Thyroid gland (tissue), 4 donors: Measurements from ENCODE around the gene GRIP2. TPM values are rescaled to one million over a fixed set of nuclear protein-coding genes. Genes with fewer than 3 reads are reported as not detected.

ENCODE experiments used
- DNase-seq, 2 donors: peaks; one replicate each; pipeline ENCODE4 v3.0.0-alpha.2; 2019
- H3K27ac ChIP-seq, 3 donors: fragments of 200-600 bp; sonication (generic); 1 replicate in 2 of 3; 2 replicates in 1 of 3; pipeline ENCODE4 v1.5.1; 2016 to 2019; ENCODE audit warnings: mild to moderate bottlenecking in 1 of 3, moderate library complexity in 1 of 3
- H3K27me3 ChIP-seq: fragments of 200-600 bp; sonication (generic); one replicate; pipeline ENCODE4 v1.5.1; 2019
- H3K36me3 ChIP-seq, 2 donors: fragments of 200-600 bp; sonication (generic); one replicate each; pipeline ENCODE4 v1.5.1; 2016 to 2019
- H3K4me1 ChIP-seq, 2 donors: fragments of 200-600 bp; sonication (generic); one replicate each; pipeline ENCODE4 v1.5.1; 2017 to 2019
- H3K4me3 ChIP-seq, 3 donors: fragments of 200-600 bp; sonication (generic); replicated peaks in 1 of 3; 1 replicate in 2 of 3; 2 replicates in 1 of 3; pipeline ENCODE4 v1.5.1; 2016; ENCODE audit warnings: mild to moderate bottlenecking in 1 of 3
- H3K9me3 ChIP-seq: fragments of 200-600 bp; sonication (generic); one replicate; pipeline ENCODE4 v1.5.1; 2017
- POLR2A ChIP-seq, 2 donors: fragments of 450-650 bp; IDR thresholded peaks; one replicate each; pipeline ENCODE4 v1.6.1; 2017; ENCODE audit warnings: antibody characterized with exemption in 2 of 2, mild to moderate bottlenecking in 2 of 2, moderate library complexity in 1 of 2
- WGBS, 2 donors: methylation state at CpG; one replicate each; pipeline ENCODE4 v1.1.5; 2017; 5-methylcytosine and 5-hydroxymethylcytosine counted together
- intact Hi-C: fragments of 100-400 bp; cut with DNase I; formaldehyde crosslinking; loops from one replicate; pipeline ENCODE4 v1.15.1; 2023
- total RNA-seq, 4 donors: library from RNA; depleted of rRNA; stranded (reverse); fragments of >200 nt; gene quantifications; one replicate each; pipeline ENCODE4 v1.2.3, GENCODE V29; 2016
- TF ChIP-seq, protein P1 (sequence below), 6 experiments: fragments of 200-600 bp in 3 of 6; fragments of 450-650 bp in 3 of 6; sonication (generic) in 3 of 6; IDR thresholded peaks; one replicate each; pipeline ENCODE4 v1.5.1; 2016 to 2019; ENCODE audit warnings: antibody characterized with exemption in 6 of 6, mild to moderate bottlenecking in 2 of 6, inconsistent platforms in 1 of 6, moderate library complexity in 1 of 6

Gene GRIP2
- total RNA-seq, 4 donors from 2014 or later, result 0.22 to 0.44 (median 0.39) TPM

DNA sequence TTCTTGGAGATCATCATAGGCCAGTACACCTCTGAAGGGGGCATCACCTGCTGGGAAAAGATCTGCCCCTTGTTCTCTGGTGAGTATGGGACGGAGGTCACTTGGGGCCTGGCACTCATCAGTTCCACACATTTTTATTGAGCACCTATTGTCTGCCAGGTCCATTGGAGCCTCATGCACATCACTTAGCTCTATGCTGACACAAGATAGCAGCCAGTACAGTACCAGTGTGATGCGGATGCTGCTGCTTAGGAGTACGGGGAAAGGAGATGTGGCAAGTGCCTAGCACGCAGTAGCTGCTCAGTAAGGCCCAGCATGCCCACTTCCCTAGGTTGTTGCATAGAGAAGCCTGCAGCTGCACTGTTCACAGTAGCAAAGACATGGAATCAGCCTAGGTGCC, 94.4 kb downstream of the GRIP2 start:
- WGBS, 2 donors, result 95 to 96% methylated on average over 4 of the region's 4 CpGs
- Histone ChIP-seq H3K36me3 (peaks cover 26 to 30% of the 10 kb centered on the region in 2 donors), H3K27me3 (no peaks in the 10 kb centered on the region), H3K4me3 (no peak overlapping the region), H3K9me3 (no peaks in the 10 kb centered on the region), H3K4me1 (peaks cover under 1 to 22% of the 10 kb centered on the region in 2 donors), H3K27ac (no peak overlapping the region)
- no peak for TF ChIP-seq POLR2A (IDR thresholded peaks at IDR 0.05)
- TF ChIP-seq, protein P1, sequence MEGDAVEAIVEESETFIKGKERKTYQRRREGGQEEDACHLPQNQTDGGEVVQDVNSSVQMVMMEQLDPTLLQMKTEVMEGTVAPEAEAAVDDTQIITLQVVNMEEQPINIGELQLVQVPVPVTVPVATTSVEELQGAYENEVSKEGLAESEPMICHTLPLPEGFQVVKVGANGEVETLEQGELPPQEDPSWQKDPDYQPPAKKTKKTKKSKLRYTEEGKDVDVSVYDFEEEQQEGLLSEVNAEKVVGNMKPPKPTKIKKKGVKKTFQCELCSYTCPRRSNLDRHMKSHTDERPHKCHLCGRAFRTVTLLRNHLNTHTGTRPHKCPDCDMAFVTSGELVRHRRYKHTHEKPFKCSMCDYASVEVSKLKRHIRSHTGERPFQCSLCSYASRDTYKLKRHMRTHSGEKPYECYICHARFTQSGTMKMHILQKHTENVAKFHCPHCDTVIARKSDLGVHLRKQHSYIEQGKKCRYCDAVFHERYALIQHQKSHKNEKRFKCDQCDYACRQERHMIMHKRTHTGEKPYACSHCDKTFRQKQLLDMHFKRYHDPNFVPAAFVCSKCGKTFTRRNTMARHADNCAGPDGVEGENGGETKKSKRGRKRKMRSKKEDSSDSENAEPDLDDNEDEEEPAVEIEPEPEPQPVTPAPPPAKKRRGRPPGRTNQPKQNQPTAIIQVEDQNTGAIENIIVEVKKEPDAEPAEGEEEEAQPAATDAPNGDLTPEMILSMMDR (IDR thresholded peaks at IDR 0.05), result no peak
- intact Hi-C loops, result no loop called here
- DNase-seq, result no peak

DNA sequence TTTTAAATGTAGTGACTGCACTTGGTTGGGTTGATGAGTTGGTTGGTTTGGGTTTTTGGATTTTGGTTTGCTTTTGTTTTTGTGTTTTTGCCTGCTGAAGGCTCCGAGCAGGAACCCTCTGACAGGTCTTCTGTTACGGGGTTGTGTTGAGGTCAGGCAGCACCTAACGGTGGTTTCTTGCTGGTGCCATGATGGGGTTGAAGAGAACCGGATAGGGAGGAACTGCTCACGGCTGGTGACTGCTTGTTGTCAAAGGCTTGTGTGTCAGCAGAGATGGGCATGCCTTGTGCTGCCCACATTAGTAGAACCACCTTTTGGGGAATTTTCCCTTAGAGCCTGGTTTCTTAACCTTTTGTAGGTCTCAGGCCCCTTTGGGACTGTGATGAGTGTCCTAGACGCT, 95.8 kb downstream of the GRIP2 start:
- no peak for DNase-seq
- WGBS, 2 donors, result 95 to 97% methylated on average over 6 of the region's 6 CpGs
- peaks cover 26 to 30% of the 10 kb centered on the region in 2 donors for H3K36me3 ChIP-seq

DNA sequence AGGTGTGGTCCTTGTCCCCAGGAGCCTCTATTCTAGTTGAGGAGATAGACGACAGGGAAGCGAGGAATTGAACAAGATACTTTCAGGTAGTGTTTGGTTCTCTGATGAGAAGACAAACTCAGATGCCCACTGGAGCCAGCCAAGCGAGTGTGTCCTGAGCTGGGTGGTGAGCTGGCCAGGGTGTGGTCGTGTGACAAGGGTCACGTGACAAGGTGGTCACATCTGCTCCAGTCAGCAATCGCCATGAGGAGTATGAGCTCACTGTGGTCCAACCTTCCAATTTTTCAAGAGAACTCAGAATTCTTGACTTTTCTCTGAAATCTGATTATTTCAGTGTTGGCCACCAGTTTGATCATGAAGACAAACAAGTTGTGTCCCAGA, 98.2 kb downstream of the GRIP2 start:
- H3K4me1 ChIP-seq, result peaks cover 23 to 38% of the 10 kb centered on the region in 2 donors
- H3K27me3 ChIP-seq, result no peaks in the 10 kb centered on the region
- H3K27ac ChIP-seq, result no peak overlapping the region
- no peak overlapping the region for H3K4me3 ChIP-seq
- no peaks in the 10 kb centered on the region for H3K9me3 ChIP-seq
- TF ChIP-seq, protein P1 (IDR thresholded peaks at IDR 0.05), result no peak
- no peak for TF ChIP-seq POLR2A (IDR thresholded peaks at IDR 0.05)
- intact Hi-C loops, result no loop called here
- DNase-seq, result no peak
- H3K36me3 ChIP-seq, result peaks cover 14 to 19% of the 10 kb centered on the region in 2 donors
- 97 to 98% methylated on average over 6 of the region's 6 CpGs for WGBS, 2 donors

More for the DNA sequence above, 95.8 kb downstream of the GRIP2 start:
- intact Hi-C loops, result no loop called here
- H3K27ac ChIP-seq, result no peak overlapping the region
- H3K4me1 ChIP-seq, result peaks cover 15 to 34% of the 10 kb centered on the region in 2 donors
- no peaks in the 10 kb centered on the region for H3K27me3 ChIP-seq
- no peak overlapping the region for H3K4me3 ChIP-seq
- TF ChIP-seq, protein P1 (IDR thresholded peaks at IDR 0.05), result no peak
- H3K9me3 ChIP-seq, result no peaks in the 10 kb centered on the region

DNA sequence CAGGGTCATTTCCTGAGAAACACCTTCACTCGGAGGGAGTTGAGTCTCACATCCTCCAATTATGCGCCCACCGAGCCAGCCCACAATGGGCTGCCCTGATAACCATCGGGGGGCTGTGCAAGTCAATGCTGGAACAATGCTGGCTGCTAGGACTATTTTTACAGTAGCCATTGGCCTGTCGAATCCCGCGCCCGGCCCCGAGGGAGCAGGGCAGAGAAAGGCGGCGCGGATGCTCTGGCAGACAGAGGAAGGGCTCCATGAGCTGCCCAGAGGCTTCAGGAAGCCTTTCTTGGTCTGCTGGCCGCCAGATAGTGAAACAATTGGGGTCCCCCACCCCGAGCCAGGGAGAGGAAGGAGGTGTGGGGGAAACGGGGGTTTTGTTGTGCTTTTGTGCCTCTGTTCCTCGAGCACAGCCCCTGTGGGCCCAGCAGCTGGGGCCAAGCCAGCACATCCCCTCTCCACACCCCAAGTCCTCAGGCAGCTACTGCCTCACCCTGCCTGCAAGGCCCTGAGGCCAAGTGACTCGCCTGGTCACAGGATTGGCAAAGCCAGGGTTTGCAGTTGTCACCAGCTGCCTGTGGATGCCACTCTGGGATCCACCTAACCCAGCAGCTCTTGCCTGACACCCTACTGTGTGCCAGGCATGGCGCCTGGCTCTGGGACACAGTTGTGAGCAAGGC, 98.8 kb downstream of the GRIP2 start:
- WGBS, 2 donors, result 75 to 81% methylated on average over 14 of the region's 18 CpGs
- Histone ChIP-seq H3K9me3 (no peaks in the 10 kb centered on the region), H3K4me1 (peaks cover 23 to 42% of the 10 kb centered on the region in 2 donors), H3K4me3 (no peak overlapping the region), H3K27me3 (no peaks in the 10 kb centered on the region), H3K36me3 (peaks cover 10 to 16% of the 10 kb centered on the region in 2 donors), H3K27ac (no peak overlapping the region)
- intact Hi-C loops, result no loop called here
- DNase-seq, result no peak
- TF ChIP-seq, protein P1 (IDR thresholded peaks at IDR 0.05), result no peak
- TF ChIP-seq POLR2A (IDR thresholded peaks at IDR 0.05), result no peak

DNA sequence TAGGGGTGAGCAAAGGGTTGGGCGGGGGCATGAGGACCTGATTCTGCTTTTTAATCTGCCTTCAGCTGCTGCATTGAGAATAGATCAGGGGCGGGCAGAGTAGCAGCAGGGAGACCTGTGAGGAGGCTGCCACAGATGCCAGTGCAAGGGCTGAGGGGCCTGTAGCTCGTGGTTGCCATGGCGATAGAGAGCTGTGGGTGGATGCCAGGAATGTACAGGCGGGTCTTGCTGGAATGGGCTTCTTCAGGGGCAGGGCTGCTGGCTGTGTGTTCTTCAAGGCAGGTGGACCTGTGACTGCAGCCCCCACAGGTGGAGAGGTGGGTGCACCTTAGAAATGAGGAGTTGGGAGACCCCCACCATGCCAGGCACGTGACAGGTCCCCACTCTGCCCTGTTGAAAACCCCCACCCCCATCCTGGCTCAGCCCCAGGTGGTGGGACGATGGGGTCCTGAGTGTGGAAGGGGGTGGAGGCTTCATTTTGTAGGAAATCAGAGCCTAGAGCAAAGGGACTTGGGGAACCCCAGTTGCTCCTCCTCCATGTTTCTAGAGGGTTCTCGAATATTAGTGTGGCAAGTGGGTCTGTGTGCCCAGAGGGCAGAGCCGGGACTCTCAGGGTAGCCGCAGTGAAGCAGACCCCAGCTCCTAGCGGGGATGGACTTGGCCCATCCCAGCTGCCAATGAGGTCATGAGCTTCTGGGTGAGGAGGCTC, 99.5 kb downstream of the GRIP2 start:
- Histone ChIP-seq H3K27me3 (no peaks in the 10 kb centered on the region), H3K36me3 (peaks cover 3 to 9% of the 10 kb centered on the region in 2 donors), H3K27ac (no peak overlapping the region), H3K4me3 (no peak overlapping the region), H3K4me1 (peaks cover 29 to 49% of the 10 kb centered on the region in 2 donors), H3K9me3 (no peaks in the 10 kb centered on the region)
- peak; percentile 65 to 78 for DNase-seq
- WGBS, 2 donors, result 57 to 59% methylated on average over 8 to 10 of the region's 11 CpGs
- intact Hi-C loops, result no loop called here
- TF ChIP-seq POLR2A (IDR thresholded peaks at IDR 0.05), result no peak
- TF ChIP-seq, protein P1 (IDR thresholded peaks at IDR 0.05), result no peak
